GM12873 (cell line): Measurements from ENCODE around the gene PFDN6.

Experiments
- TF ChIP-seq, protein P1 (sequence below): IDR thresholded peaks from 2 replicates; pipeline ENCODE4 v1.5.1; 2012; ENCODE audit warnings: low read depth, mild to moderate bottlenecking, moderate library complexity, low read length, control low read depth; ENCODE audit not compliant: insufficient read depth; ENCODE audit errors: missing control alignments

PFDN6 gene

DNA sequence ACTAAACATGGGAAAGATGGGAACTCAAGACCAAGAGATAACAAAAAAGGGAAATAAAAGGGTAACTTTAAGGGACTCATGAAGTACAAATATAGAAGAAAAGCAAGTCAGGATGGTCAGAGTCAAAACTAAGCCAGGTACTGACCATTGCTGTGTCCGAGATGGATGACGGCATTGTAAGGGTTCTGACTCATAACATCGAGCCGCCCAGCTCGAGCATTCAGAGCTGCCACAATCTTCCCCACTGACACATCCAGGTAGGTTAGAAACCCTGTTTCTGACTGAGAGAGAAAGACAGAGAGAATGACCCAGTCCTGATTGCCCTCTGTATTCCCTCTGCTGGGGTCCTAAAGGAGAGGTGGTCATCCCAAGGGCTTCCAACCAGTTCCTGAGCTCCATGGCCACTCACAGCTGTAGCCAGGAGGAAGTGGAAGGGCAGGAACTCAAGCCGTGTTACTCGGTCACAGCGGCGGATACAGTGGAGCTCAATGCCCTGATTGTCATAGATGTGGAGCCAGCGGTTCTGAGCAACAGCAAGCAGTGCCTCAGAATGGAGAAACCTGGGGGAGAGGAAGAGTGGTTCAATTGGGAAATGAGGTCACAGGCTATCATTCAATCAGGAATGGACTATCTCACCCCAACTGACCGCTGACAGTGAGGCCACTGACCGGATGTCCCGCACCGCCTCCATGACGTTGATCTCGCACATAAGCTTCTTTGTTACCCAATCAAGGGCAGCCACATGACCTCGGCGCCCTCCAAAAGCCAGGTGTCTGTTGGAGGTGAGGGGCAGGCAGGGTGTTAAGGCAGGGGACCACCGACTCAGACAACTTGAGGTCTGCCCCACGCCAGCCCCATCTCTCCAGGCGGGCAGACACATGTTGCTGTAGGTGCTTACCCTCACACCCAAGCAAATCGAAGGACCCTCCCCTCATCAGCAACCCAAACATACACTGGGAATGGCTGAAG lies 2.2 kb upstream of the PFDN6 start:
- TF ChIP-seq, protein P1, sequence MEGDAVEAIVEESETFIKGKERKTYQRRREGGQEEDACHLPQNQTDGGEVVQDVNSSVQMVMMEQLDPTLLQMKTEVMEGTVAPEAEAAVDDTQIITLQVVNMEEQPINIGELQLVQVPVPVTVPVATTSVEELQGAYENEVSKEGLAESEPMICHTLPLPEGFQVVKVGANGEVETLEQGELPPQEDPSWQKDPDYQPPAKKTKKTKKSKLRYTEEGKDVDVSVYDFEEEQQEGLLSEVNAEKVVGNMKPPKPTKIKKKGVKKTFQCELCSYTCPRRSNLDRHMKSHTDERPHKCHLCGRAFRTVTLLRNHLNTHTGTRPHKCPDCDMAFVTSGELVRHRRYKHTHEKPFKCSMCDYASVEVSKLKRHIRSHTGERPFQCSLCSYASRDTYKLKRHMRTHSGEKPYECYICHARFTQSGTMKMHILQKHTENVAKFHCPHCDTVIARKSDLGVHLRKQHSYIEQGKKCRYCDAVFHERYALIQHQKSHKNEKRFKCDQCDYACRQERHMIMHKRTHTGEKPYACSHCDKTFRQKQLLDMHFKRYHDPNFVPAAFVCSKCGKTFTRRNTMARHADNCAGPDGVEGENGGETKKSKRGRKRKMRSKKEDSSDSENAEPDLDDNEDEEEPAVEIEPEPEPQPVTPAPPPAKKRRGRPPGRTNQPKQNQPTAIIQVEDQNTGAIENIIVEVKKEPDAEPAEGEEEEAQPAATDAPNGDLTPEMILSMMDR: no peak

DNA sequence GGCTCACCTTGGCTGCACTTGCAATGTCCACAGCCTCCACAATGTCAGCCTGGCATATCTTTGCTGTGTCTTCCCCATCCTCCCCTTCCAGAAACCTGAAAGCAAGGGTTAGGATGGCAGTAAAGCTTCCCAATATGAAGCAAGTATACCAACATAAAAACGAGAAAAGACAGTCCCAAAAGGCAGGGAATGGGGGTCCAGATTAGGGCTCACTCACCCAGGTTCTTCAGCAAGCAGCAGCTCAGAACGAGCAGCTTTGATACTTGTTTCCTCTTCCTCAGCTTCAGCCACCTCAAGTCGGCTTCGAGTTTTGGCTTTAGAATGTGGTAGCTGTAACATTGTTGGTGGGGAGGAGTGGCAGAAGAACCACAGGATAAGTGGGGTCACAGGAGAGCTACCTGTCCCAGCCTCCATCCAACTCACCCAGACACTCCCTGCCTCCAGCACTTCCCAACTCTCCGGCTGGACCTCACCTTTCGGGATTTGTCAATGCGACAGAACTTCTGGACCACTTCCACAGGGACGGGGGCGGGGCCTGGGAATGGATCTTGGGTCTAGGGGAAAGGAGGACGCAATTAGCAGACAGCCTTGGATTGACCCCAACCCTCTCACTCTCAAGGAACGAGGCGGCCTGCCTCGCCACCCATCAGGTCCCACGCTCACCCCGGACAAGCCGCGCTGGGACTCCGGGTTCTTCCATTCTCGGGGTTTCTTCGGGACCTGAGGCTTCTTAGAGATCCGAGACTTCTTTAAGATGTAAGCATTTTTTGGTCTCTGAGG lies 1.1 kb upstream of the PFDN6 start:
- TF ChIP-seq, protein P1: no peak

- TF ChIP-seq, protein P1: no peak
These were observed 449 bp downstream of the PFDN6 start for GRCh38 chr6:33289784-33290315.

DNA sequence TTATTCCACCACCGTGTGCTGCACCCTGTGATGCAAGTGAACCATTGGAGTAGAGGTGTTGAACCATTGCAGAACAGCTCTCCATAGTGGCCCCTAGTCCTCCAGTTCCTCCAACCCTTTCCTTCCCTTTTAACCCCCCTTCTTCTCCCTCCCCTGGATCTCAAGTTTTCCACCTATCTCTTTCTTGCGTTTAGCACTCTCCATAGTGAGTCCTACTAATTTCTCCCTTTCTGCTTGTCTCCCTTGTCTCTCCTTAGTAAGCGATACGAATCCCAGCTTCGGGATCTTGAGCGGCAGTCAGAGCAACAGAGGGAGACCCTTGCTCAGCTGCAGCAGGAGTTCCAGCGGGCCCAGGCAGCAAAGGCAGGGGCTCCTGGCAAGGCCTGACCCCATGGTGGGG lies 1.1 kb downstream of the PFDN6 start:
- TF ChIP-seq, protein P1: no peak

DNA sequence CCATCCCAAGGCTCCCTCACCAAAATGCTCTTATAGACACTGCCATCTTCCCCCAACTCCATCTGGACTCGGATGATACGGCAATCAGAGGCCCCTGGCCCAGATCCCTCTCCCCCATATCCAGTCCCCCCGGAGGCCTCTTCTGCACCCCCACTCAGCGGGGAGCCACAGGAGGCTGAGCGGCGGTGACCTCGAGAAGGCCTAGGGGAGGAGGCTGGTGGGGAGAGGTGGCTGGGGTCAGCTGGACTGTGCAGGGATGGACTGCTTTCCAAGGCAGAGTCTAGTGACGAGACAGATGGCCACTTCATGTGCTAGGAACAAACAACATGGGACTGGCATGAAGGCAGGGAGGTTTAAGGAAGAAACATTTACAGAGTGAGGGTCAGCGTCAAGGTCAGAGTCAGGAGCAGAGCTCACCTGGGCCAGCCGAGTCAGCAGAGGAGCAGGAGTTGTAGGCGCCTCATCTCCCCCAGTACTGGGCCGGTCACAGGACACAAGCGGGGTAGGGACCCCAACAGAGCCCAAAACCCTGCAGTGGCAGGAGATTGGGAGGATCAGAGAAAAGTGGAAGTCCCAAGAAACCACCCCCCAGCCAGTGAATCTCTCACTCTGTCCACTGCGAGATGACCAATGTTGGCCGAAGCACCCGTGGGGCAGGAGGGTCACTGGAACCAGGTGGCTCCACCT lies 3.7 kb downstream of the PFDN6 start:
- TF ChIP-seq, protein P1: no peak

- TF ChIP-seq, protein P1: no peak
These were observed 4.9 kb downstream of the PFDN6 start for GRCh38 chr6:33294086-33294823.
